Measurements from ENCODE around the gene ADGRB3. TPM values are rescaled to one million over a fixed set of nuclear protein-coding genes. Genes with fewer than 3 reads are reported as not detected.
A peak's percentile ranks its signal among the peaks of the same experiment; 100 is the strongest.
"Not testable (repeated sequence)": the region's sequence is repeated elsewhere in the genome, so short reads cannot be mapped to it uniquely, and the experiment has no call there.

ADGRB3 gene
- total and polyA plus RNA-seq, 12 donors, result 0.47 to 2.1 (median 0.85) TPM

GRCh38 chr6:69423785-69424184 is 788.7 kb downstream of the ADGRB3 start:
- no peak for TF ChIP-seq CTCF (IDR thresholded peaks at IDR 0.05)
- Histone ChIP-seq H3K27me3 (no peaks in the 10 kb centered on the region), H3K27ac (no peak overlapping the region), H3K4me3 (no peak overlapping the region), H3K9me3 (no peaks in the 10 kb centered on the region), H3K4me1 (no peaks in the 10 kb centered on the region), H3K36me3 (no peaks in the 10 kb centered on the region)
- no peak for ATAC-seq
- WGBS, 2 donors, result 90 to 96% methylated on average over 3 of the region's 3 CpGs
- intact Hi-C loops (cut with DNase I), result no loop called here
- DNase-seq, result no peak

GRCh38 chr6:69424581-69424980 is 789.5 kb downstream of the ADGRB3 start:
- ATAC-seq, result no peak
- Histone ChIP-seq H3K27me3 (no peaks in the 10 kb centered on the region), H3K36me3 (no peaks in the 10 kb centered on the region), H3K9me3 (no peaks in the 10 kb centered on the region), H3K27ac (no peak overlapping the region), H3K4me1 (no peaks in the 10 kb centered on the region), H3K4me3 (no peak overlapping the region)
- no peak for DNase-seq
- TF ChIP-seq CTCF (IDR thresholded peaks at IDR 0.05), result no peak
- 52 to 62% methylated on average over 3 of the region's 3 CpGs for WGBS, 2 donors
- intact Hi-C loops (cut with DNase I), result no loop called here

- H3K4me3 ChIP-seq, result no peak overlapping the region
- 71 to 76% methylated on average over 5 of the region's 5 CpGs for WGBS, 2 donors
- no peaks in the 10 kb centered on the region for H3K9me3 ChIP-seq
- no peaks in the 10 kb centered on the region for H3K36me3 ChIP-seq
- no peaks in the 10 kb centered on the region for H3K4me1 ChIP-seq
- no peak for DNase-seq
- no peak for ATAC-seq
- H3K27ac ChIP-seq, result no peak overlapping the region
- no peaks in the 10 kb centered on the region for H3K27me3 ChIP-seq
- intact Hi-C loops (cut with DNase I), result no loop called here
- TF ChIP-seq CTCF (IDR thresholded peaks at IDR 0.05), result no peak
These were observed 792.8 kb downstream of the ADGRB3 start for GRCh38 chr6:69427882-69428281.

- H3K27ac ChIP-seq; ATAC-seq; H3K4me1 ChIP-seq; H3K4me3 ChIP-seq; intact Hi-C loops (cut with DNase I); H3K36me3 ChIP-seq; H3K27me3 ChIP-seq; H3K9me3 ChIP-seq: not testable (repeated sequence)
- WGBS, 2 donors, result 88 to 90% methylated on average over 16 to 17 of the region's 19 CpGs
- DNase-seq, result peak in 1 of 2 donors; percentile 4
These were observed 797.1 kb downstream of the ADGRB3 start for GRCh38 chr6:69432168-69432567.

GRCh38 chr6:69433116-69433515 is 798.0 kb downstream of the ADGRB3 start:
- not testable (repeated sequence) for DNase-seq

GRCh38 chr6:69438113-69438512 is 803.0 kb downstream of the ADGRB3 start:
- no peak overlapping the region for H3K27ac ChIP-seq
- intact Hi-C loops (cut with DNase I), result no loop called here
- no peak for TF ChIP-seq CTCF (IDR thresholded peaks at IDR 0.05)
- no peaks in the 10 kb centered on the region for H3K9me3 ChIP-seq
- no peaks in the 10 kb centered on the region for H3K4me1 ChIP-seq
- DNase-seq, result no peak
- WGBS, 2 donors, result 88 to 89% methylated on average over 2 of the region's 2 CpGs
- H3K36me3 ChIP-seq, result no peaks in the 10 kb centered on the region
- ATAC-seq, result no peak
- H3K4me3 ChIP-seq, result no peak overlapping the region
- H3K27me3 ChIP-seq, result no peaks in the 10 kb centered on the region

More at GRCh38 chr6:69433116-69433515, 798.0 kb downstream of the ADGRB3 start:
- H3K4me3 ChIP-seq; H3K4me1 ChIP-seq; H3K27me3 ChIP-seq; ATAC-seq; H3K27ac ChIP-seq; H3K9me3 ChIP-seq; H3K36me3 ChIP-seq; intact Hi-C loops (cut with DNase I): not testable (repeated sequence)
- 85 to 87% methylated on average over 20 to 22 of the region's 22 CpGs for WGBS, 2 donors

Measured in heart right ventricle (tissue), 16 donors.